ENCODE measurements around the gene DGKG. TPM values are rescaled to one million over a fixed set of nuclear protein-coding genes. Genes with fewer than 3 reads are reported as not detected.

Gene DGKG
- 10 to 100 TPM; 10.6 to 13.7 TPM for total RNA-seq
- polyA plus RNA-seq: 1 to 10 TPM; 2.1 to 5.4 TPM
- long read RNA-seq, donor 1: 0 reads
- long read RNA-seq, donor 2: 0 reads
- long read RNA-seq, donor 3, partial matches to known transcripts: 0 of 1 reads
- long read RNA-seq, donor 3, other reads (novel, unspliced or antisense): 0 of 1 reads
- long read RNA-seq, donor 4: 0 reads
- long read RNA-seq, donor 5: 0 reads

GRCh38 chr3:186361762-186362536 lies at the start of gene DGKG:
TSS of gene DGKG (minus strand) at chr3:186362234. CDS start at chr3:186320459, 41,775 bp downstream.
- Histone ChIP-seq H3K4me1 (ENCODE audit: control insufficient read depth in 5 of 5, insufficient read depth in 5 of 5, low read length in 5 of 5) (peaks cover 0 to 4% (median 0%) of the 10 kb centered on the region in 5 donors), H3K36me3 (ENCODE audit: control insufficient read depth in 4 of 4, insufficient read depth in 4 of 4, low read length in 4 of 4) (no peaks in the 10 kb centered on the region), H3K4me3 (peak within 1 kb of the TSS; percentile 41), H3K27ac (ENCODE audit: low read depth in 1 of 2, low read length in 1 of 2) (peak within 1 kb of the TSS; percentile 26 to 57), H3K9me3 (ENCODE audit: control insufficient read depth in 4 of 4, insufficient read depth in 3 of 4, low read length in 3 of 4) (no peaks in the 10 kb centered on the region), H3K9ac (ENCODE audit: insufficient read depth in 1 of 2, low read length in 2 of 2) (no peak within 1 kb of the TSS), H3K27me3 (ENCODE audit: control insufficient read depth in 3 of 3, insufficient read depth in 3 of 3, low read length in 2 of 3) (peaks cover 0 to 54% (median 42%) of the 10 kb centered on the region in 3 donors)
- DNase-seq: peak in 1 of 3 donors; percentile 22
- 0 to 1% methylated on average over 58 to 62 of the region's 62 CpGs for WGBS, 2 donors
- TF ChIP-seq, protein P1, sequence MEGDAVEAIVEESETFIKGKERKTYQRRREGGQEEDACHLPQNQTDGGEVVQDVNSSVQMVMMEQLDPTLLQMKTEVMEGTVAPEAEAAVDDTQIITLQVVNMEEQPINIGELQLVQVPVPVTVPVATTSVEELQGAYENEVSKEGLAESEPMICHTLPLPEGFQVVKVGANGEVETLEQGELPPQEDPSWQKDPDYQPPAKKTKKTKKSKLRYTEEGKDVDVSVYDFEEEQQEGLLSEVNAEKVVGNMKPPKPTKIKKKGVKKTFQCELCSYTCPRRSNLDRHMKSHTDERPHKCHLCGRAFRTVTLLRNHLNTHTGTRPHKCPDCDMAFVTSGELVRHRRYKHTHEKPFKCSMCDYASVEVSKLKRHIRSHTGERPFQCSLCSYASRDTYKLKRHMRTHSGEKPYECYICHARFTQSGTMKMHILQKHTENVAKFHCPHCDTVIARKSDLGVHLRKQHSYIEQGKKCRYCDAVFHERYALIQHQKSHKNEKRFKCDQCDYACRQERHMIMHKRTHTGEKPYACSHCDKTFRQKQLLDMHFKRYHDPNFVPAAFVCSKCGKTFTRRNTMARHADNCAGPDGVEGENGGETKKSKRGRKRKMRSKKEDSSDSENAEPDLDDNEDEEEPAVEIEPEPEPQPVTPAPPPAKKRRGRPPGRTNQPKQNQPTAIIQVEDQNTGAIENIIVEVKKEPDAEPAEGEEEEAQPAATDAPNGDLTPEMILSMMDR (IDR thresholded peaks at IDR 0.05; ENCODE audit: control extremely low read depth, extremely low read depth): no peak
- peak; percentile 63 for ATAC-seq (ENCODE audit: insufficient read depth, low FRiP score)

DNA sequence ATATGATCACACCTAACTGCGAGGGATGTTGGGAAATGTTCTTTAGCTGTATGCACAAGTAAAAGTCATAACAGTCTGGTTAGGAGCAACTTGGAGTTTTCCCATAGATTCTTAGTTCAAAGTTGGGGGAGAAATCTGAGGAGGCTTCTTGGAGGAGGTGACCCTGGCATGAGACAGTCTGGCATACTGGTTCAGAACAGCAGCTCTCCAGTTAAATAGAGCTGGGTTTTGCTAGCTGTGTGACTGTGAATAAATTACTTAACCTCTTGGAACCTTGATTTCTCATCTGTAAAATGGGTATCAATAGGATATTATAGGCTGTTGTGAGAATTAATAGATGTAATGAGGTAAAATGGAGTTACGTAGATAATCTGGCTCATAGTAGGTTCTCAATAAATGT lies 49.1 kb upstream of the DGKG start:
- ATAC-seq (ENCODE audit: insufficient read depth, low FRiP score) (no peak), DNase-seq (no peak)
- H3K9ac ChIP-seq (ENCODE audit: insufficient read depth in 1 of 2, low read length in 2 of 2): no peak overlapping the region
- no peak overlapping the region for H3K27ac ChIP-seq (ENCODE audit: low read depth in 1 of 2, low read length in 1 of 2)
- H3K4me3 ChIP-seq: no peak overlapping the region
- 97 to 98% methylated on average over 2 of the region's 2 CpGs for WGBS, 2 donors
- TF ChIP-seq, protein P1 (IDR thresholded peaks at IDR 0.05; ENCODE audit: control extremely low read depth, extremely low read depth): no peak
- peaks cover 0 to 7% (median 6%) of the 10 kb centered on the region in 3 donors for H3K27me3 ChIP-seq (ENCODE audit: control insufficient read depth in 3 of 3, insufficient read depth in 3 of 3, low read length in 2 of 3)
- H3K36me3 ChIP-seq (ENCODE audit: control insufficient read depth in 4 of 4, insufficient read depth in 4 of 4, low read length in 4 of 4): no peaks in the 10 kb centered on the region
- H3K4me1 ChIP-seq (ENCODE audit: control insufficient read depth in 5 of 5, insufficient read depth in 5 of 5, low read length in 5 of 5): peaks cover 0 to 8% (median 7%) of the 10 kb centered on the region in 5 donors
- no peaks in the 10 kb centered on the region for H3K9me3 ChIP-seq (ENCODE audit: control insufficient read depth in 4 of 4, insufficient read depth in 3 of 4, low read length in 3 of 4)

DNA sequence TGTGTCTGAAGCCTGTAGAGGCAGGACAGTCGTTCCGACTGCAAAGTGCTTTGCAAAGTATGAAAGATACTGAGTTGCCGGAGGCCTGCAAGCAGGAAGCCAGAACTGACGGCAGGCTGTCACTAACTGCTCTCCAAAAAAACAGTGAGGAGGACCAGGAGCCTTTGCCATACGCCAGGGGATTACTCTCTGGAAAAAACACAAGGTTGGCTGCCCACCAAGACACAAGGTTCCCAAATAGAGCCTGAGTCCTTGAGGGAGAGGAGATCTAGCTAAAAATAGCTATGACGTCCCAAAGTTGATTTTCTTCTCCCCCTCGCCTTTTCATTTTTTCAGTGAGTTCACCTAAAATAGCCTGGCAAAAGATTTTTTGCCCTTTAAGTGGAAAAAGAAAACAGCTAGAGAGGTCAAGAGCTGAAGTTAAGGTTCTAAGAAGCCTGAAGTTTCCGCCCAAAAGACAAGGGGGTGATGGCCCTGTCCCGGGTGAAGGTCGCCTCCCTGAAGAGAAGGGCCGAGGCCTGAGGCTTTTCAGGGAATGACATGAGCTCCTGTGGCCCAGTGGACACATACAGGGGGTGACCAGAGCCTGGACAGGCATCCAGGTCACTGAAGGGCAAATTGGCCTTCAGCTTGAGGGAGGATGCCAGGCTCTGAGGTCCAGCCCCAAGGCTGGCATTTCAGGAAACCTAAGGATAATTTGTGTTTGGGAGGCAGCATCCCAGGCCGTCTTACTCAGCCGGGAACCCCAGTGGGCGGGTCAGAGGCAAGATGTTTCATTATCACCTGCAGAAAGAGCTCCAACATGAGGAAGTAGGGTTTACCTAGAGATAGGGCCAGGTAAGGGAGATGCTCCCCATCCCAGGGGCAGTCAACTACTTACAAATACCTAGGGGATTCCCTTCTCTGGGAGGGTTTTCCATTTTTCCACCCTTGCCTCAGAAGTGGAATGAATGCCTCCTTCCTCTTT lies 44.9 kb upstream of the DGKG start:
- 70 to 85% methylated on average over 14 of the region's 14 CpGs for WGBS, 2 donors
- H3K36me3 ChIP-seq (ENCODE audit: control insufficient read depth in 4 of 4, insufficient read depth in 4 of 4, low read length in 4 of 4): no peaks in the 10 kb centered on the region
- peaks cover 0 to under 1% (median 0%) of the 10 kb centered on the region in 4 donors for H3K9me3 ChIP-seq (ENCODE audit: control insufficient read depth in 4 of 4, insufficient read depth in 3 of 4, low read length in 3 of 4)
- no peak overlapping the region for H3K9ac ChIP-seq (ENCODE audit: insufficient read depth in 1 of 2, low read length in 2 of 2)
- H3K4me1 ChIP-seq (ENCODE audit: control insufficient read depth in 5 of 5, insufficient read depth in 5 of 5, low read length in 5 of 5): peaks cover 0 to 4% (median 0%) of the 10 kb centered on the region in 5 donors
- H3K4me3 ChIP-seq: no peak overlapping the region
- H3K27me3 ChIP-seq (ENCODE audit: control insufficient read depth in 3 of 3, insufficient read depth in 3 of 3, low read length in 2 of 3): peaks cover 0 to 3% (median 0%) of the 10 kb centered on the region in 3 donors
- peak overlapping the region in 1 of 2 donors; percentile 86 for H3K27ac ChIP-seq (ENCODE audit: low read depth in 1 of 2, low read length in 1 of 2)
- TF ChIP-seq, protein P1 (IDR thresholded peaks at IDR 0.05; ENCODE audit: control extremely low read depth, extremely low read depth): no peak
- DNase-seq (peak in 1 of 3 donors; percentile 25), ATAC-seq (ENCODE audit: insufficient read depth, low FRiP score) (no peak)
